GM21528 (cell line): ENCODE results near the gene MGAT4A.
"Not testable (repeated sequence)": the region's sequence is repeated elsewhere in the genome, so short reads cannot be mapped to it uniquely, and the experiment has no call there.

Experiments
- ATAC-seq: cut with Tn5 transposase; IDR thresholded peaks from one replicate; pipeline ENCODE4 v1.9.1; 2021; ENCODE audit warnings: mild to moderate bottlenecking, moderate library complexity; ENCODE audit not compliant: unreplicated experiment, low FRiP score

MGAT4A gene

DNA sequence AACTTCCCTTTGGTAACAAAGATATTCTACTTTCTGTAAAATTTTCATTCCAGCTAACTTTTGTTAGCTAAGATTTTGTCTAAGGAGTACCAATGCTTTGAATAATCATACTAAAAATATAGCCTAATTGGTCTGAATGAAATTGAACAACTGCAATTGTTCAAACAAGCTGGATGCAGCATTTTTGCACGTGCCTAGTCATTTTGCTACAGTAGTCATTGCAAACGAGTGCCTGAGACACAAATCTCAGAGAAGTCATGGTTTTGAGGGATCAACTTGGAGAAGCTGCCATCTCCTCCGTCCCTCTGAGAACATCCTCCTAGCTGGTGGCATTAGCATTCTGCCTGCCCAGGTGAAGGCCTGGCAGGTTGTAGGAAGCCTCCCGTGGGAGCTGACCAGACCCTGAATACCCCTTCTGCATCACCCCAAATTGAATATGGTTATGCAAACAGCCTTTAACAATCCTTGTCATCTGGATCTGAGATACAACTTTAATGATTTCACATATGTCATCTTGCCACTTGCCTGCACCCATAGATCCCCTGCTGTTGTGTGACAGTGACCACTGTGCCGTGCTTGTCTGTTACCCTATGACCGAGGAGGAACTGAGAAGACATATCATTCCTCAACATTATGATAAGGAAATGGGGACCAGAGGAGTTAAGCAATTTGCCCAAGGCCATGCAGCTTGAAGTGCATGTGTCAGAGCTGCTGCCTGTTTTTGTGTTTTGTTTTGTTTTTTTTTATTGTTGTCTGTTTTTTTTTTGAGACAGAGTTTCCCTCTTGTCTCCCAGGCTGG, 29.1 kb upstream of the MGAT4A start:
- ATAC-seq, result no peak

DNA sequence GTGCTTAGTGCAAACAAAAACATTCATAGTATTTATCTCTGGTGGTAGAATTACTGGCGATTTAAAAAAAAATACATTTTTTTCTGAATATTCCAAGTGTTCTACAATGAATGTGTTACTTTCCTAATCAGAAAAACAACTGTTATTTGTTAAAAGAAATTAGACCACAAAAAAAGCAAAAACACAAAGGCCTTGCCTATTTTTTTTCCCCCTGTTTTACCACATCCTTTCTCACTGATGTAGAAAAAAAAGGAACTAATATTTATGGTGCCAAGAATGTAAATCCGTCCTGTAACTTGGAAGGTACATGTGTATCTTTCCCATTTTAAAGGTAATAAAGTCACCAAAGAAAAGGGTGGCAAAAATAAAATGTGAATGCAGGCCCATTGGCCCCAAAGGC, 28.4 kb upstream of the MGAT4A start:
- no peak for ATAC-seq

DNA sequence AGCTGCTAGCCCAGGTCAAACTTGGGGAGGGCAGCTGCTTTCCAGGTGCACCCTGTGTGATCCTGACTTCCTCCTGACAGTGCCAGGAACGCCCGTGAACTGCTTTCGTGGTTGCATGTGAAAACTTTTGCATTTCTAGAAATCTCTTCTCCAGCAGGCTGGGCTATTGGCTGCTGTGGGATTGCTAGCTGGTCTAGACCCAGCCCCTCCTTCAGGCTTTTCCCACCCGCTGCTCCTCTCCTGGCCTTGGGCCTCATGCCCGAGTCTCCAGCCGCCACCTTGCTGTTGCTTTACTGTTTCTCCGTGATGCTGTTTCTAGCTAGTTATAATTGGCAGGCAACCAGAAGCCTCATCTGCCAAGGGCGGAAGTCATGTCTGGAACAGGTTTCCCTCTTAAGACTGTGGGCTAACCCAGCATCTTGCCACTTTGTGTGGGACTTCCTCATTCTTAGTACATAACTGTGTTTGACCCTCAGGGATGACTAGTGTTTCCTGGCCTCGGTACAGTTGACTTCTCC, 27.0 kb upstream of the MGAT4A start:
- ATAC-seq, result peak; percentile 75

DNA sequence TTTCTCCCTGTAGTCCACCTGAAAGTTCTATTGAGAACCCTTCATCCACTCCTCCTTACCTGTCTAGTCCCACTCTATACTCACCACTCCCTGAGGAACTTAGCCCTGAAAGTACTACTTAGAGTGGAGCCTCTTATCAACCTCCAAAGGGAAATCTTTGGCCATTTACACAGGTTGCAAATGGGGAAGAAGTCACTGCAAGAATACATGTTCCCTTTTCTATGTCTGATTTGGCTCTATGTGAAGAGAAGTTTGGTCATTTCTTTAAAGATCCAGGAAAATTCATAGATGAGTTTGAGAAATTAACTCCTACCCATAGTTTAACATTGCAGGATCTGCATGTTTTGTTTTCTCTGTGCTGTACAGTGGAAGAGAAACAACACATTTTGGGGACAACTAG, 22.9 kb upstream of the MGAT4A start:
- no peak for ATAC-seq

DNA sequence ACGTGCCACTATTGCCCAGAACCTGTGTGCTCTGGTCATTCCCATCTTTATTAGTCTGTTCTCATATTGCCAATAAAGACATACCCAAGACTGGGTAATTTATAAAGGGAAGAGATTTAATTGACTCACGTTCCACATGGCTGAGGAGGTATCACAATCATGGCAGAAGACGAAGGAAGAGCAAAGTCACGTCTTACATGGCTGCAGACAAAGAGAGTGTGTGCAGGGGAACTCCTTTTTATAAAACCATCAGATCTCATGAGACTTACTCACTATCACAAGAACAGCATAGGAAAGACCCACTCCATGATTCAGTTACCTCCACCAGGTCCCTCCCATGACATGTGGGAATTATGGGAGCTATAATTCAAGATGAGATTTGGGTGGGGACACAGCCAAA, 21.8 kb upstream of the MGAT4A start:
- ATAC-seq, result not testable (repeated sequence)

DNA sequence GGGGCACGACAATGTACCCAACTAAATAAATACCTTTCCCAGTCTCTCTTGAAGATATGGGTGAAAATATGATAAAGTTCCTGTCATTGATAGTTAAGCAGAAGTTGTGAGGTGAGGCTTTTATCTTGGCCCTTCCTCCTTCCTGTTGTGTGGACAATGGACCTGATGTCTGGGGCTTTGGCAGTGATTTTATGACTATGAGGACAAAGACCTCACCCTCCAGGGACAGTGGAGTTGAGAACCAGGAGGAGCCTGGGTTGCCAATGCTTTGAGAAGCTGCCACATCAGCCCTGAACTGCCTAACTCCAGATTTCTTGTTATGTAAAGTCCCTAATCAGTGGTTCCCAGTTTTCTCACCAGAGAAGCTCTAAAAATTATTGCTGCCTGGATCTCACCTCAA, 20.8 kb upstream of the MGAT4A start:
- ATAC-seq, result no peak

DNA sequence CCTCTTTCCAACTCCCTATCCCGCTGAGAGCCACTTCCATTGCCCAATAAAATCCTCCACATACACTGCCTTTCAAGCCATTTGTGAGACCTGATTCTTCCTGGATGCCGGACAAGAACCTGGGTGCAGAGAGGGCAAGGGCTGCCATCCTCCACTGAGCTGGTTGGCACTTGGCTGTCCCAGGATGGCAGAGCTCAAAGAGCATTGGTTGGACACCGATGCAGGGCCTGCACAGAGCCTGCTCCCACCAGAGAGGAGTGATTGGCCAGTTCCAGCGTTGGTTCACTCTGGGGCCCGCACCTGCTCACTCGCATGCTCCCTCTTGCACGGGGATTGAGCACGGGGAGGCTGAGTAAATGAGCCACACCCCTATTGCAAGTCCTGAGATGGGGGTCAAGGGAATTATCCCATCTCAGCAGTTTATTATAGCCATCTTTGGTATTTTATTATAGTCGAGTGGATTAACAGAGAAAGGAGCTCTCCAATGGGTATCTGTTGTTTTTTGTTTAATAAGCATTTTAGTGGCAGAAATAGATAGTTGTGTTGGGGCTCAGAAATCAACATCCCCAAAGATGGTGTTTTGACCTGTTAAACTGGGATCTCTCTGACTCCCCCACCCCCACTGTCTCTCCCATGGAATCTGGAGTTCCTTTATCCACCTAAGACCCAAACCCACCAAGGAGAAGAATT, 19.8 kb upstream of the MGAT4A start:
- ATAC-seq, result no peak

DNA sequence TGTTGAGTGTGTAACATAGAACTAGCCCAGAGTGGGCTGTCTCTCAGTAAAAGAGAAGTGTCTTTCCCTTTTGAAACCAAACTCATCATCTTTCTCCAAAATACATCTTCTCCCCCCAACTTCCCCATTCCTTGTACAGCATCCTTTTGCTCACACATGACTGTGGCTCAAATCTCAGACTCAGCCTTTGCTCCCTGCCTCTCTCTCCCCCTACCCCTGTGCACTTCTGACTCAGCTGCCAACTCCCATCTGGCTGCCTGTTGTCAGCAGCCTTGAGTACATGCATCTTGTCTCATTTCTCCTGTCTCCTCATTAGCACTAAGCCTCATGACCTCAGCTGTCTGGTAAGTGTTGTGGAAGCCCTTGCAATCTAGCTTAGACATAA, 18.1 kb upstream of the MGAT4A start:
- ATAC-seq, result no peak

DNA sequence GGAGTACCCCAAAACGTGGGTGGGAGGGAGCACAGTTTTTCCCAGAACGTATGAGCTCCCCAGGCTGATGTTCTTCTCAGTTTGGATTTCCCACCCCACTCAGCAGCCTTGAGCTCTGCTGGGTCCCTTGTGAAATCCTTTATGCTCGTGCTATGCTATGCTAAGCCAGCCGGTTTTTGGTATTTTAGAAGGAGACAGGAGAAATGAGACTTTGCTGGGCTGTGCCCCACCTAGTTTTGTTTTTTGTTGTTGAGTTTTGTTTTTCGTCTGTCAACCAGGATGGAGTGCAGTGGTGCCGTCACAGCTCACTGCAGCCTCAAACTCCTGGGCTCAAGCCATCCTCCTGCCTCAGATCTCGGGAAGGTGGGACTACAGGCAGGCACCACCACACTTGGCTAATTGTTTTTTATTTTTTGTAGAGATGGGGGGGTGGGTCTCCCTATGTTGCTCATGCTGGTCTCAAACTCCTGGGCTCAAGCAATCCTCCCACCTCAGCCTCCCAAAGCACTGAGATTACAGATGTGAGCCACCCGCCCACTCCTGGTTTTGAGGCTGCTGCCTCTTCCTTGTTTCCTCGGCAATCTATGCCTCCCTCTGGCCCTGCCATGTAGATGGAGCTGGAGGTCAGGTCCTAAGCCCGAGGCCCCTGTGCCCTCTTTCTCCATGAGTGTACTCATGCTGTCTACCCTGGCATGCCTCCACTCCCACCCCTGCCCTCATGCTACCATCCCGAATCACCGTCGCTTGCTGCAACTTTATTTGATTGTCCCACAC, 17.5 kb upstream of the MGAT4A start:
- no peak for ATAC-seq

DNA sequence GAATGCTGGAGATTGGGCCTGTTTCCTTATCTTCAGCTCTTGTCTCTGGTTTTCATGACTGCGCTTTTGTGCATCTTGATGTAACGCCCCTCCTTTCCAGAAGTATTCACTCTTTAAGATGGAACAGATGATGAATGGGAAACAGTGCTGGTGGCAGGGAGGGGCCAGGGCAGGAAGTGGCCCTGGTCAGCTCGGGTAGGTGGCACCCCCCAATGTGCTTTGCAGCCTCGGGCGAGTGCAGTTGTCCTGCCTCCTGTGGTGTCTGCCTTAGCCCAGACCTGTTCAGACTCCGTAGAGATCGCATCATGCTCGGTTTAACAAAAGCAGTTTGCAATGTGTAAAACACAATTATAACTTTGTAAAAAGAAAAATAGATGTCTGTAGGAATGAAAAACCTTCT, 17.0 kb upstream of the MGAT4A start:
- ATAC-seq, result no peak

DNA sequence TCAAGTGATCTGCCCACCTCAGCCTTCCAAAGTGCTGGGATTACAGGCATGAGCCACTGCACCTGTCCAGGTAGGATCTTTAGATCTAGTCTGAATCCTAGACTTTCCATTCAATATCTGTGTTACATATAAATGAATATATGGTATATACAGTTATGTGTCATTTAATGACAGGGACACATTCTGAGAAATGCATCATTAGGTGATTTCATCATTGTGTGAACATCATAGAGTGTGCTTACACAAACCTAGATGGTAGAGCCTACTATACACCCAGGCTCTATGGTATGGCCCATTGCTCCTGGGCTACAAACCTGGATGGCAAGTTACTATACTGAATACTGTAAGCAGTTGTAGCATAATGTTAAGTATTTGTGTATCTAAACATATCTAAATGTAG, 15.5 kb upstream of the MGAT4A start:
- ATAC-seq, result no peak

DNA sequence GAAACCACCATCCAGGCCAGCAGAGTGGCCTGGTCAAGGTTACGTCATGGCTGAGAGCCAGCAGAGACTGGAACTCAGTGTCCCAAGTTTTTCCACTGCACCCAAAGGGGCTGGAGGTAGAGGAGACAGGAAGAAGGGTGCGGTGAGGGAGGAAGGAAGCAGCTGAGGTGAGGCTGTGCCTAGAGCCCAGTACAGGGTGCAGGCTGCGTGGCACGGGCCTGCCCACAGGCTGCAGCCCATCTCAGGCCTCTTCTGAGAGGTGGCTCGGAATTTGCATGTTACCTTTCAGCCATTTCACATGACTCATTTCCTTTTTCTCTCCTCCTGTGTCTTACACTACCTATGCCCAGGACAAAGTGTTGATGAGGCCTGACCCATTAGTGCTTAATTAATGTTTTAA, 13.7 kb upstream of the MGAT4A start:
- no peak for ATAC-seq

DNA sequence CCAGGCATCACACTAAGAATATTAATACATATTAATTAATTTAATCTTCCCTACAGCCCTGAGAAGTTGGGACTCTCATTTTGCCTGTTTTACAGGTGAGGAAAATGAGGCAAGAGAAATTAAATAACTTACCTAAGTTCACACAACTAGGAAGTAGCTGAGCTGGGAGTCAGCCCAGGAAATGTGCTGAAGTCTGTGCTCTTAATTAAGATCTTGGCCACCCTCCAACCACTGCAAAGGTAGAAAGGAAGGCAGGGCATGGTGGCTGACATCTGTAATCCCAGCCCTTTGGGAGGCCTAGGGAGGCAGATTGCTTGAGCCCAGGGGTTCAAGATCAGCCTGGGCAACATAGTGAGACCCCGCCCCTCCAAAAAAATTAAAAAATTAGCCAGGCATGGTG, 12.9 kb upstream of the MGAT4A start:
- ATAC-seq, result no peak

DNA sequence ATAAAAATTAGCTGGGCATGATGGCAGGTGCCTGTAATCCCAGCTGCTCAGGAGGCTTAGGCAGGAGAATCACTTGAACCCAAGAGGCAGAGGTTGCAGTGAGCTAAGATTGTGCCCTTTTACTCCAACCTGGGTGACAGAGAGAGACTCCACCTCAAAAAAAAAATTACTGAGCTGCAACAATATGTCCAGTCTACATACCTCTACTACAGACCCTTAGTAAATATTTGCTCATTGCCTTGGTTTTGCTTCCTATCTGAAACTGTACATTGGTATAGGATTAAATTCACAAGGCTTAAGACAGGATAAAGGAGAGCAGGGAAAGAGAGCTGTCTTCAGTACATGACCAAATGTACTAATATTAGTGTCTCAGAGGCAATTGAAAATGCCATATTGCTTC, 8.1 kb upstream of the MGAT4A start:
- no peak for ATAC-seq

DNA sequence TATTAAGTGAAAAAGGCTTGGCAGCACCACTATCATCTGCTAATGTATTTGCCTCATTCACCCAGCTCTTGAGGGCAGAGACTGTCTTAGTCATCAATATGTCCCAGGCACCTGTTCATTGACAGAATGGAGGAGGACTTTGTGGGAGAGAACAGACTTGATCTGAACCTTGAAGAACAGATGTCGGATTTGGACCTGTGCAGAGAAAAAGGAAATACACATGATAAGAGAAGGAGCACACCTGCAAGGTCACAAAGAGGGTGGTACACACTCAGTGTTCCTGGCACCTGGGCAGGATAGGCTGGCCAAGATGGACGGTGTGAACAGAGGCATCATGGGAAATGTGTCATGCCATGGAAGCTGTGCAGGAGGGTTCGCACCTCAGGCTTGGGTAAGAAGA, 7.4 kb upstream of the MGAT4A start:
- no peak for ATAC-seq

DNA sequence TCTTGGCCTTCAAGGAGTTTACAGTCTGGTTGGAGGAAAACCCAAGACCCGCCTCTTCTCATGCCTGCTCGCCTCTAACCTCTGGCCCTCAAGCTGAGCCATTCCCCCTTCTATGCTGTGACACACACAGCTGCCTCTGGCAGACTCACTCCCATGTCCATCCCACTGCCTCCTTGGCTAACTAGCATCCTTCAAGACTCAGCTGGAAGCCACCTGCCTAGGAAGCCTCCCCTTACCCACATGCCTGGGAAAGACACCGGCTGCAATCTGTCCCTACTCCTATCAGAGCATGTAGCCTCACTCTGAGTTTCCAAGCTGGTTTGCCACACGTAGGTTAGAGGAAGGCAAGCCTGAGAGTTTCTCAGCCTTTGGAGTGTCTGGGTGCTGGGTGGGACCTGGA, 6.9 kb upstream of the MGAT4A start:
- no peak for ATAC-seq

DNA sequence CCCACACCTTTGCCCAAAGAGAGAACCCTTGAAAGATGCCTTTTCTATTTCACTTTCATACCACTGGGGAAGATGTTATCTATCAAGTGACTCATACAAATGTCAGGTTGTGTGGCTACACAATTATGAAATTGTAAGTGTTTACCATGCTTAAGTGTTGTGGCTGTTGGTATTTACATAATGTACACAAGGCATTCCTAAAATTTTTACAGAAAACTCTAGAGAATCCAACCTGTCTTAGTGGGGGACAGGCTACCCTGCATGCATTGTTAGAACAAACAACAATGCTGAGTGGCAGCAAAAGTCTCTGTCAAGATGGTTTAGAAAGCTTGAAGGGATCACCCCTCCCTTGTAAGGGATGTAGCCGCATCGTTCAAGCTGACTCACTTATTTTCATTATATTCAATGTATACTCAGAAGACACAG, 5.5 kb upstream of the MGAT4A start:
- no peak for ATAC-seq

DNA sequence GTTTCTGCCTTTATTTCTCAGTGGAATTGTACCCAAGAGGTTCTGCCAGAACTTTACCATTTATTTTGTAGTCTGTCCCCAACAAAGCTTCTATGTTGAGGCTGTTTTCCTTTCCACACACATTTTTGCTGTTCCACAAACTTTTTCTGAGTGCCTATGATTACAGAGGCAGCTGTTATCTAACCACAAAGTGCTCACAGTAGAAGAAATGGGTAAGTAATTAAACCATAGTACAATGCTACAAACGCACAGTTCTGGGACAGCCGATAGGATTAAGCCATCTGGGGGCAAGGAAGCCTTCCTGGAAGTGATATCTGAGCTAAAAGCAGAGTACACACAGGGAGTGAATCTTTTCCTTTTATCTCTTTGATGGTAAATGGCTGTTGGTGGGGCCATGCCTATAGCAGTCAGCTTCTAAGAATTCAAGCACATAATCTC, 3.9 kb upstream of the MGAT4A start:
- no peak for ATAC-seq

DNA sequence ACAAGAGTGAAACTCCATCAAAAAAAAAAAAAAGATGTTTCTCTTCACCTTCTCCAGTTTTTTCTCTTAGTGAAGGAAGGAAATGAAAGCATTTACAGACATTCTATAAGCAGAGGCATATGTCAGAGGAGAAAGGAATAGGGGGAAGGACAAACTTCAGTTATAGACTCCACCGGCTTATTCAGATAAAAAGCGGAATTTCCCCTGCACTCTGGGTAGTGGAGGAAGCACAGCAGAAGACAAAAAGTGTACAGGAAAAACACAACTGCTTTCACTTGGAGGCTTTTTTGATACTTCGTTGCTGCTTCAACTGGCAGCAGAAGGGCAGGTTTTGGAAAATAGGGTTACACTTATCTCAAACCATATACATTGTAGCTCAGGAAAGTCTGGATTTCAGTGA, 3.2 kb upstream of the MGAT4A start:
- ATAC-seq, result no peak

DNA sequence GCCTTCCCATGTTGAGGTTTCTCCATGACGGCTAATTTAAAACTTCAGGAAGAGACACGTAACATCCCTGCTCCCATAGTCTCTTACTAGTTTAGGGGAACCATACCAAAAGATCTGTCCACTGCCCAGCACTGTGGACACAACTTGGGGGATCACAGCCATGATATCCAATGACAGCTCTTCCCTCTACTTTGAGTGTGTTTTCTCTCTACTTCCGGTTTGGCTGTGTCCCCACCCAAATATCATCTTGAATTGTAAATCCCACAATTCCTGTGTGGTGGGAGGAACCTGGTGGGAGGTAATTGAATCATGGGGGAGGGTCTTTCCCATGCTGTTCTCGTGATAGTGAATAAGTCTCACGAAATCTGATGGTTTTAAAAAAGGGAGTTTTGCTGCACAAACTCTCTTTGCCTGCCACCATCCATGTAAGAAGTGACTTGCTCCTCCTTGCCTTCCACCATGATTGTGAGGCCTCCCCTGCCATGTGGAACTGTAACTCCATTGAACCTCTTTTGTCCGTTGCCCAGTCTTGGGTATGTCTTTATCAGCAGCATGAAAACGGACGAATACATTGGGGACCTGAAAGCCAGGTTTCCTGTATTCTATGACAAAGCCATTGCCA, 1.6 kb upstream of the MGAT4A start:
- ATAC-seq, result no peak

DNA sequence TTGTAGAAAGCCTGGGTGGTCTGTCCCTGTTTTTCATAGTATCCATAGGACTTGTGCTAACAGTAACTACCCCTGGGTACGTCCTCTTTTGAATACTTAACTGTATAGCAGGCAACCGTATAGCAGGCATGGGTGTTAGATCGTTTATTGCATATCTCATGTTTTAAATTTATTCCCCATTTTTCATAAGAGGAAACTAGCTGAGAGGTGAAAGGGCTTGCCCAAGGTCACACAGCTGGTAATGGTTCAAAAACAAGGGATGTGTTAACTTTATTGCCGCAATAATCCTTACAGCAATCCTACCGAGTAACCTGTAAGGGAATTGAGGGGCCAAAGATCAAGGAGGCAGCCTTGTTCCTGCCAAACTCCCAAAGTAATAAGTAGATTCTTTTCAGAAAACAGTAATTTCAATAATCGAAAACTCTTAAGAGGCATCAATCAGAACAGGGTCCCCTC, 990 bp upstream of the MGAT4A start:
- no peak for ATAC-seq
